HG03469 (cell line): ENCODE measurements around the gene LTA4H.
A peak's percentile ranks its signal among the peaks of the same experiment; 100 is the strongest.

Experiments
- ATAC-seq: cut with Tn5 transposase; IDR thresholded peaks from one replicate; pipeline ENCODE4 v1.9.1; 2021; ENCODE audit warnings: mild to moderate bottlenecking, moderate library complexity, moderate number of reproducible peaks; ENCODE audit not compliant: unreplicated experiment

The LTA4H gene

GRCh38 chr12:96060041-96060440 lies 24.7 kb upstream of the LTA4H start:
- no peak for ATAC-seq

DNA sequence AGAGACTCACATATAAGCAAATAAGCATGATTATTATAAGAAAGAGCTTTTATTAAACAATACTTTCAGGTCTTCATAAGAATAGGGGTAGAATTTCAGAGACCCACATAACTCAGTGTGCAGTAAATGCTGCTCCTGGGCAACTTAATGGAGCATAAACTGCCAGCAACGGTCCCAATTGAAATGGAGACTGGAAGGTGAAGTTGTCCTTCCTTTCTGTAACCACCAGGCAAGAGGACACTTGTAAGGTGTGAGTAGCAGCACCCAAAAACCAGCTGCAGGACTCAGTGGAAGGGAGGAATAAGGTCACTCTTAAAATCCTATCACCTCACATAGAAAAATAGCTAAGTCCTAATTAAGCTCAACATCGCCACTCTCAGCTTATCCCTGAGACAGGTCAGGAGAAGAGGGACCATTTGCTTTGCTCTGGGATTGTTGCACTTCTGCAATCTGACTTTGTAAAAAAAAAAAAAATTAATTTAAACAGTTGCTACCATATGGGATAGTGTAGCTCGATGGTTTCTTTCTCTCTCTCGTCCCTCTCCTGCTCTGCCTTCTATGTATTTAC lies 22.7 kb upstream of the LTA4H start:
- ATAC-seq: no peak

DNA sequence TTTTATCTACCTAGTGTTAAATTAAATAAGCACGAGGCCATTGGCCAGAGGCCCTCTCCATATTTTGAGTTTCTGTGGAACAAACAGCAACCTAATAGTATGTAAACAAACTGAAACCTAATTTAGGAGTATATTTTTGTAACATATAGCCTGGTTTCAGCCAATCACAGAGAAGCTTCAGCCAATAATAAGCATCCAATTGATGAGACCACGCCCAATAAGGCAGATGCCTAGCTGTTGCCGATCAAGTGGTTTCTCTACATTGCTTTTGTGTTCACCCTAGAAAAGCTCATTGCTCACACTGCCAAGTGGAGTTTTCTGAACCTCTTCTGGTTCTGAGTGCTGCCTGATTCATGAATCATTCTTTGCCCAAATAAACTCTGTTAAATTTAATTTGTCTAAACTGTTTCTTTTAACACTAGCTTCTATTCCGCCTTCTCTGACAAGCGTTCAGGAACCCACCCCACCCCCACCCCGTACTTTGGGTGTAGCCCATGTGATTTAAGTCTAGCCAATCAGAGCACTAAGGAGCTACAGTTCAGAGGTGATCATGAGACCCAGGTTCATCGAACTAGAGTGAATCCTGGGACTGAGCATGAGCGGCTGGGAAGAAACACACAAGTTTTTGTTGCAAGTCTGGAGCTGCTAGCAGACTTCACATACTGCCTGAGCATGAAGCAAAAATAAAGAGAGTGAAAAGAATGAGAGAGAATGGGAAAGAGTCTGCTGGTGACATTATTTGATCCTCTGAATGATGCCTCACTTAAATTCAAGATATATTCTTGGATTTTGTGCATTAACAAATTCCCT lies 21.5 kb upstream of the LTA4H start:
- ATAC-seq: no peak

DNA sequence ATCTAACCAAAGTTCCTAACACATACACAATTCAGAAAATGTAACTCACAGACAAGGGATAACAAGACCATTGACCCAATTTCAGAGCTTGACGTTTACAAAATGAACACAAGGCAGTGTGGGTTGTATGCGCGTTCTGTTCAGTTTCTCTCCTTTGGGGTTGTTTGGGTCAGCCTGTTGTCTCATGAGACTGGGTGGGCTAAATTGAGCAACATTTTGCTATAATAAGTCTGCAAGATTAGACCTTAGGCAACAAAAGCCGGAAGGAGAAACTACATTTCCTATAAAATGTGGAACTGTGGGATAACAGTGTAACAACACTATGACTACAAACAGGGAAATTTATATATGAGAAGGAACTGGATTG lies 18.8 kb upstream of the LTA4H start:
- ATAC-seq: no peak

- ATAC-seq: no peak
Observed at GRCh38 chr12:96053476-96054243, 18.3 kb upstream of the LTA4H start.

GRCh38 chr12:96051756-96052485 lies 16.5 kb upstream of the LTA4H start:
- ATAC-seq: no peak

- ATAC-seq: no peak
Observed at GRCh38 chr12:96050139-96050538, 14.8 kb upstream of the LTA4H start.

- no peak for ATAC-seq
Observed at GRCh38 chr12:96049101-96049500, 13.7 kb upstream of the LTA4H start.

DNA sequence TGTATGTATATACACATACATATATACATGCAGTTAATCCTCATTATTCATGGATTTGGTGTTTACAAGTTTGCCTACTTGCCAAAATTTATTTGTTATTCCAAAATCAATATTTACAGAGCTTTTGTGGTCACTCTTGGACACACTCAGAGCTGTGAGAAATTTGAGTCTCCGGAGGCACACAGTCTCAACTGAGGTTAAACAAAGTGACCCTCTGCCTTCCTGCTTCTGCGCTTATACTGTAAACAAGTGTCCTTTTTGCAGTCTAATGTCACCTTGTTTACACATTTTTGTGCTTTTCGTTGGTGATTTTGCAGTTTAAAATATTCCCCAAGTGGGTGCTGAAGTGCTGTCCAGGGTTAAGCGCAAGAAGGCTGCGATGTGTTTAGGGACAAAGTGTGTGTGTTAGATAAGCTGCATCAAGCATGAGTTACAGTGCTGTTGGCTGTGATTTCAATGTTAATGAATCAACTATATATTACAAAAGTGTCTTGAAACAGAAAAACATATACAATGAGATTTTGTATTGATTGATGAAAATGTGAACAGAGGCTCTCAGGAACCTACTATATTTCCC lies 13.1 kb upstream of the LTA4H start:
- no peak for ATAC-seq

DNA sequence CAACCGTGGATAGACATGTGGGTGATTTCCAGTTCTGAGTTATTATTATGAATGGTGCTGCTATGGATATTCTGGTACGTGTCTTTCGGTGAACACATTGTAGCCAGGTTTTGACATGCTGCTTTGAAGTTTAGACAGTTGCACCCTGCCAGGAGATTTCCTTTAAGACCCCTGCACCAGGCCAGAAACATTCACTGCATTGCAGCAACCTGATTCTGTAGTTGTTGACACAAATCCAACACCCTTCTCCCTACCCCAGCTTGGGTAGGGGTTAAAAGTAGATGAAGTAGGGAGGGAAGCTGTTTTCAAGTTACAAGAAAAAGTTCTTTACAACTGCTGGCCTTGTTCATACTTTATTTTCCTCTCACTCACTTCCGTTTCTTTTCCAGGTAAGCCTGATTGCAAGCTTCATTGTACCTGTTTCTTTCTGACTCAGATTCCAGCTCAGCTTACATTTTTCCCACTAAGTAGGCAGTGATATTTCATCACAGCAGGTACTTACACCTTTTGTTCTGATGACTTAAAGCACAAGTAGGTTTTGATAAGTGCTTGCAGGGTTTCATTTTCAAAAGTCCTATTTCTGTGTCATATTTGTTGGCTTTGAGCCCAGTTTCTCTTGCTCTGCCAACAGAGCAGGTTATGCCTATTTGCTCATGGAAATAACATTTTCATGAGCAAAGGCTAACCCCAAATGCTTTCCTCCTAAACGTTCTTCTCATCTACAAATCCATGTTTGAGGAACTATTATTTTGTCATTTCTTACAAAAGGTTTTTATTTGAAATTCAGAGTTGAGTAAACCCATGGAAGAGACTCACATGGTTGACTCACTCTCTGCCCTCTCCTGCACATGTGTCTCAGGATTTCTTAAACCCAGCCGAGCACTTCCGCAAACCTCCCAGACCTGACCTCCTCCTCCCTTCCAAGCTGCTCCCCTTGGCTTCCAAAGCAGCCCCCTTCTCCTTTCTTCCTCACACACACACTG lies 12.1 kb upstream of the LTA4H start:
- peak; percentile 83 for ATAC-seq

- no peak for ATAC-seq
Observed at GRCh38 chr12:96046543-96047228, 11.3 kb upstream of the LTA4H start.

- no peak for ATAC-seq
Observed at GRCh38 chr12:96045566-96045965, 10.2 kb upstream of the LTA4H start.

GRCh38 chr12:96044943-96045290 lies 9.5 kb upstream of the LTA4H start:
- ATAC-seq: no peak

DNA sequence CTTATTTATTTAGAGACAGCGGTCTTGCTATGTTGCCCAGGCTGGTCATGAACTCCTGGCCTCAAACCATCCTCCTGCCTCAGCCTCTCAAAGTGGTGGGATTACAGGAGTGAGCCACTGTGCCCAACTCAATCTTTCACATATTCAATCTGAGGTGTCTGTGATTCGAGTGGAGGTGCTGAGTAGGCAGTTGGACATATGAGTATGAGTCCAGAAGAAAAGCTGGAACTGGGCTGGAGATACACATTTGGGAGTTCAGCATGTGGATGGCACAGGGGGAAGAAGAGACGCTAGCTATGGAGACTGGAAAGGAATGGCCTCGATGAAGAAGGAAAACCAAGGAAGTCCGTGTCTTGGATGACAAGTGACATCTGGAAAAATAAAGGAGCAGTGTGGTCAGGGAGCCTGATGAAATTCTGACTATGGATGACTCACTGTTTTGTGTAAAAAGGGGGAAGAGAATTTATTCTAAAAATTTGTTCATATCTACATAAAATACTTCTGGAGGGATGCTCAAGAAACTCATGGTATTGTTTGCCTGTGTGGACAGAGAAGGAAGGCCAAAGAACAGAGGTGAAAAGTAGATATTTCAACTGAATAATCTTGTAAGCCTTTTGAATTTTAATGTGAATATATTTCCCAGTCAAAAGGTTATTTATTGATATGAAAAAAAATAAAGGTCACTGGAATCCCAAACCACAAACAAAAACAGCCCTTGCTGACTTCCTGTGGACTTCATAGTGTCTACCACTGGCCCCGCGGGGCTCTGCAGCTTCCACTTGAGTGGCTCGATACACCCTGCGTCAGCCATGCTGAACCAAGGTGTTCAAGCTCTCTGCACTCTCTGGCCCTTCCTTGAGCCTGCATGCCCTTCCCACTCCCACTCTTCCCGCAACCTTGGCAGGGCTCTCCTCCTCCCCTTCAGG lies 8.9 kb upstream of the LTA4H start:
- ATAC-seq: no peak

DNA sequence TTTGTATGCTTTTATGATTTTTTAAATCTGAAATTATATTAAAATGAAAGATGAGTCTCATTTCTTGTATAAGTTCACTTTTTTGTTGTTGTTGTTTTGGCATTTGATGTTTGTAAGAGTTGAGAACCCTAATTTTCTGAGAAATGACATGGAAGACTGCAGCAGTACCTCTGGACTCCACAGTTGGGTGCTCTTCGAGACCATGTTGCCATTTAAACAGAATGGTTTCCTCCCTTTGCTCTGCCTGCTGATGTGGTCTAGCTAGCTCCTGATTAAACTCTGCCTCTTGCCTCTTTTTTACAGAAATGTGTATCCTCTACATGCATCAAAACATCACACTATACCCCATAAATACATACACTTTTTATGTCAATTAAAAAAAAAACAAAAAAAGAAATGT lies 5.8 kb upstream of the LTA4H start:
- ATAC-seq: no peak

GRCh38 chr12:96040305-96041133 lies 5.1 kb upstream of the LTA4H start:
- ATAC-seq: no peak

DNA sequence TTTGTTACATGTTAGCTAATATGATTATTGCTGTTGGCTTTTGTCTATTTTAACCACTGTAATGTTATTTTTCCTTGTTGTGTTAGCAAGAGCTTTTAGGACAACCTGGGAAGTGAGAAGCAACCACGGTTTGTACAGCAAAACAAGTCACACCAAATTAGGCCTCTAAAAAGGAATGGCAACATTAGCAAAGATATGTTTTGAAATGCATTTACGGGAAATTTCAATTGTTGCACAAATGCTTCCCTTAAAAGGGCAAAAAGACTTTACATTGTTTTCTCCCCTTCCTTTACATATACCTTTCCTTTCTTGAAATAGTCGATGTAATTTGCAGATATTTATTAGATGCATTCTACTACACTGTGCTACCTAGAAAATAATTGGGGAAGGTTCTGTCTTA lies 4.1 kb upstream of the LTA4H start:
- ATAC-seq: no peak
